Activated CD8-positive, alpha-beta memory T cell treated with anti-CD3 and anti-CD28 coated beads, Interleukin-2, amount 50 U/mL, for 4 hours (primary cell): ENCODE measurements around the gene SPIB.
A peak's percentile ranks its signal among the peaks of the same experiment; 100 is the strongest.

Experiments used
- DNase-seq: peaks from one replicate; pipeline ENCODE4 v3.0.0-alpha.2; 2020

SPIB gene

GRCh38 chr19:50475736-50476223, 57.0 kb downstream of the SPIB start:
- DNase-seq = no peak

GRCh38 chr19:50476224-50476906, 57.6 kb downstream of the SPIB start, which contains the start of the genes EMC10 and GARIN5A:
Gene EMC10 (plus strand): TSS chr19:50476507. CDS start chr19:50476545, 38 bp downstream.
Gene GARIN5A (minus strand): TSS chr19:50476848. CDS start chr19:50476388, 460 bp downstream.
- DNase-seq = peak; percentile 90

DNA sequence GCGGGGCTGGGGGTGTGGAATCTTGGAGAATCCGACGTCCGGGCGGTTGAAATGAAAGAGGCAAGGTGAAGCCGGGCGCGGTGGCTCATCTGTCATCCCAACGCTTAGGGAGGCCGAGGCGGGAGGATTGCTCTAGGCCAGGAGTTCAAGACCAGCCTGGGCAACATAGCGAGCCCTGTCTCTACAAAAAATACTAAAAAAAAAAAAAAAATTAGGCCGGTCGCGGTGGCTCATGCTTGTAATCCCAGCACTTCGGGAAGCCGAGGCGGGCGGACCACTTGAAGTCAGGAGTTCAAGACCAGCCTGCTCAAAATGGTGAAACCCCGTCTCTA, 58.1 kb downstream of the SPIB start:
- no peak for DNase-seq

DNA sequence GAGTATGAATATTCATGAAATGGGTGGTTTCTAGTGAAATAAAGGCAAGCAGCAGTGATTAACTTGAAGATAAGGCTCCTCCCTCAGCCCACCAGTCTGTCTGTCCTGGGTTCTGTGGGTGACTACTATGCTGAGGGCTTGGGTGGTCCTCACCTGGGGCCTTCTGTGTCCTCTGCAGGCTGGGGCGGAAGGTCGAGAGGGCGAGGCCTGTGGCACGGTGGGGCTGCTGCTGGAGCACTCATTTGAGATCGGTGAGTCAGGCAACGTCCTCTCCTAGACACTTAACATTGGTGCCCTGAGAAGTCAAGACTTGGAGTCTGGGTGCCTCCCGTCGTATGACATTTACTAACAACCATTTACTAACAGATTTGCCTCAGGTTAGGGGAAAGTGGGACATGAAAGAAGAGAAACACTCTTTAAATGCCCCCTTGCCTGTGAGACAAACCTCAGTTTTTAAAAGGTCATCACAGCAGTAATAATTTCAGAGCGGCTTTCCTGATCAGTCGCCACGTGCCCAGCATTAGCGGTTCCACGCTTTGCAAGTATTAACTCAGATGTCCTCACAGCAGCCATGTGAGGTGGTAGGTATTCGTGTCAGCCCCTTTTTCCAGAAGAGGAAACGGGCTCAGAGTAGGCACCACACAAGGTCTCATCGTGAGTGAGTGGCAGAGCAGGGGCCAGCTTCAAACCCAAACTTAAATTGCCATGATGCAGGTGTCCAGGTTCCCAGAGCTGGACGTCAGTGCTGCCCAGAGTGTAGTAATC, 59.2 kb downstream of the SPIB start:
- DNase-seq = no peak

- no peak for DNase-seq
Observed at GRCh38 chr19:50478901-50479715, 60.4 kb downstream of the SPIB start.

GRCh38 chr19:50479761-50480251, 61.1 kb downstream of the SPIB start:
- no peak for DNase-seq

DNA sequence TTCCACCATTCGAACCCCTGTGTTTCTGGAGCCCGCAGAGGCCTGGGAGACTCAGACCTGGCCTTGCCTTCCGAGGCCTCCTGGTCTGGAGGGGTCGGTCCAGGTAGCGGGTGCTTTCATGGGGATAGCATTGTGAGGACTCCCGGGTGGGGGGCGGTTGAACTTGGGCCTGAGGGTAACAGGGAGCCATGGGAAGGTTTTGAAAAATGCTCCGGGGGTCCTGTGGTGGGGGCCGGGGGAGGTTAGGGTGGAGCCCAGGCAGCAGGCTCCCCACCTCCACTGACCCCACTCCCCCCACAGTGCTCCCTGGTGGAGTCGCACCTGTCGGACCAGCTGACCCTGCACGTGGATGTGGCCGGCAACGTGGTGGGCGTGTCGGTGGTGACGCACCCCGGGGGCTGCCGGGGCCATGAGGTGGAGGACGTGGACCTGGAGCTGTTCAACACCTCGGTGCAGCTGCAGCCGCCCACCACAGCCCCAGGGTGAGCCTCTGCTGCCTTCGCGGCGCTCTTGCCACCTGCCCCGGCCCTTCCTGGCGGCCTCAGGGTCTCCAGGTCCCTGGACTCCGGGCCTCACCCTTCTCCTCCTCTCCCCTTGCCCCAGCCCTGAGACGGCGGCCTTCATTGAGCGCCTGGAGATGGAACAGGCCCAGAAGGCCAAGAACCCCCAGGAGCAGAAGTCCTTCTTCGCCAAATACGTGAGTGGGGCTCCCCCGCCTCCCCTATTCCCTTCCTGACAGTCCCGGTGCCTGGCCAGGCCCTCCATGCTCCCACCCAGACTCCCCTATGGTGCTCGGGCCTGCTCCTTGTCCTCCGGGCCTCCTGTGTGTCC, 61.8 kb downstream of the SPIB start:
- DNase-seq = no peak
